ENCODE measurements around the gene CLIP4.

CLIP4 gene

GRCh38 chr2:29072971-29073725 lies 42.1 kb upstream of the CLIP4 start:
- Histone ChIP-seq H3K4me1 (ENCODE audit: control insufficient read depth, insufficient read depth, low read depth, low read length) (no peaks in the 10 kb centered on the region), H4K8ac (ENCODE audit: low read length) (no peak overlapping the region), H3K27me3 (ENCODE audit: control insufficient read depth in 1 of 2, insufficient read depth in 1 of 2, low read length in 2 of 2) (peaks cover 4 to 19% of the 10 kb centered on the region in 2 experiments), H2BK120ac (ENCODE audit: low read depth, low read length) (no peak overlapping the region), H2BK5ac (ENCODE audit: low read depth, low read length, poor library complexity, severe bottlenecking) (no peak overlapping the region), H3K18ac (ENCODE audit: low read depth in 1 of 2, low read length in 2 of 2) (no peak overlapping the region), H2AK5ac (ENCODE audit: low read length, severe bottlenecking) (no peak overlapping the region), H3K9ac (ENCODE audit: low read length) (no peak overlapping the region), H3K4ac (ENCODE audit: low read depth in 1 of 2, low read length in 2 of 2) (no peak overlapping the region), H3K4me3 (ENCODE audit: insufficient read depth in 1 of 2, low read depth in 1 of 2, low read length in 2 of 2) (no peak overlapping the region), H2AFZ (ENCODE audit: low read depth, low read length) (no peak overlapping the region), H3K79me1 (replicated peaks; ENCODE audit: low read length, poor library complexity, severe bottlenecking) (no peaks in the 10 kb centered on the region), H2BK15ac (ENCODE audit: low read depth, poor library complexity, severe bottlenecking) (no peak overlapping the region), H2BK12ac (ENCODE audit: low read length in 2 of 2) (no peak overlapping the region), H3K23ac (ENCODE audit: low read length in 2 of 2) (no peak overlapping the region), H4K91ac (ENCODE audit: low read length) (no peak overlapping the region), H3K4me2 (ENCODE audit: low read length, poor library complexity, severe bottlenecking) (no peak overlapping the region), H3K36me3 (ENCODE audit: control insufficient read depth in 1 of 2, insufficient read depth in 2 of 2, low read depth in 1 of 2, low read length in 2 of 2) (no peaks in the 10 kb centered on the region), H3K14ac (ENCODE audit: low read length in 2 of 2) (peak overlapping the region in 1 of 2 experiments; percentile 62), H3K9me3 (ENCODE audit: control insufficient read depth, low read length) (no peaks in the 10 kb centered on the region), H3K27ac (ENCODE audit: low read length, poor library complexity, severe bottlenecking) (no peak overlapping the region)
- no peak for DNase-seq
- WGBS = 87% methylated on average over 12 of the region's 12 CpGs

- Histone ChIP-seq H2BK5ac (ENCODE audit: low read depth, low read length, poor library complexity, severe bottlenecking) (no peak overlapping the region), H3K79me1 (replicated peaks; ENCODE audit: low read length, poor library complexity, severe bottlenecking) (no peaks in the 10 kb centered on the region), H2BK120ac (ENCODE audit: low read depth, low read length) (no peak overlapping the region), H3K36me3 (ENCODE audit: control insufficient read depth in 1 of 2, insufficient read depth in 2 of 2, low read depth in 1 of 2, low read length in 2 of 2) (no peaks in the 10 kb centered on the region), H2AK5ac (ENCODE audit: low read length, severe bottlenecking) (no peak overlapping the region), H4K8ac (ENCODE audit: low read length) (no peak overlapping the region), H3K18ac (ENCODE audit: low read depth in 1 of 2, low read length in 2 of 2) (no peak overlapping the region), H3K9me3 (ENCODE audit: control insufficient read depth, low read length) (no peaks in the 10 kb centered on the region), H3K9ac (ENCODE audit: low read length) (no peak overlapping the region), H2BK12ac (ENCODE audit: low read length in 2 of 2) (no peak overlapping the region), H3K14ac (ENCODE audit: low read length in 2 of 2) (no peak overlapping the region), H3K4me2 (ENCODE audit: low read length, poor library complexity, severe bottlenecking) (no peak overlapping the region), H3K4me3 (ENCODE audit: insufficient read depth in 1 of 2, low read depth in 1 of 2, low read length in 2 of 2) (no peak overlapping the region), H3K4me1 (ENCODE audit: control insufficient read depth, insufficient read depth, low read depth, low read length) (no peaks in the 10 kb centered on the region), H2AFZ (ENCODE audit: low read depth, low read length) (no peak overlapping the region), H3K4ac (ENCODE audit: low read depth in 1 of 2, low read length in 2 of 2) (no peak overlapping the region), H2BK15ac (ENCODE audit: low read depth, poor library complexity, severe bottlenecking) (no peak overlapping the region), H3K23ac (ENCODE audit: low read length in 2 of 2) (no peak overlapping the region), H3K27me3 (ENCODE audit: control insufficient read depth in 1 of 2, insufficient read depth in 1 of 2, low read length in 2 of 2) (peaks cover 4 to 19% of the 10 kb centered on the region in 2 experiments), H3K27ac (ENCODE audit: low read length, poor library complexity, severe bottlenecking) (no peak overlapping the region), H4K91ac (ENCODE audit: low read length) (no peak overlapping the region)
- 88% methylated on average over 4 of the region's 4 CpGs for WGBS
- DNase-seq = no peak
These were observed 41.3 kb upstream of the CLIP4 start for GRCh38 chr2:29073933-29074332.

- peaks cover 5% of the 10 kb centered on the region for H3K9me3 ChIP-seq (ENCODE audit: control insufficient read depth, low read length)
- H3K36me3 ChIP-seq (ENCODE audit: control insufficient read depth in 1 of 2, insufficient read depth in 2 of 2, low read depth in 1 of 2, low read length in 2 of 2) = no peaks in the 10 kb centered on the region
- DNase-seq = no peak
- H3K4ac ChIP-seq (ENCODE audit: low read depth in 1 of 2, low read length in 2 of 2) = no peak within 1 kb of the TSS
- H3K14ac ChIP-seq (ENCODE audit: low read length in 2 of 2) = no peak within 1 kb of the TSS
- no peak within 1 kb of the TSS for H2BK120ac ChIP-seq (ENCODE audit: low read depth, low read length)
- H2BK5ac ChIP-seq (ENCODE audit: low read depth, low read length, poor library complexity, severe bottlenecking) = no peak within 1 kb of the TSS
- H4K8ac ChIP-seq (ENCODE audit: low read length) = no peak within 1 kb of the TSS
- peaks cover 4 to 19% of the 10 kb centered on the region in 2 experiments for H3K27me3 ChIP-seq (ENCODE audit: control insufficient read depth in 1 of 2, insufficient read depth in 1 of 2, low read length in 2 of 2)
- no peak within 1 kb of the TSS for H2AK5ac ChIP-seq (ENCODE audit: low read length, severe bottlenecking)
- H2BK12ac ChIP-seq (ENCODE audit: low read length in 2 of 2) = no peak within 1 kb of the TSS
- no peak within 1 kb of the TSS for H4K91ac ChIP-seq (ENCODE audit: low read length)
- H3K23ac ChIP-seq (ENCODE audit: low read length in 2 of 2) = no peak within 1 kb of the TSS
- H3K9ac ChIP-seq (ENCODE audit: low read length) = no peak within 1 kb of the TSS
- H3K4me2 ChIP-seq (ENCODE audit: low read length, poor library complexity, severe bottlenecking) = no peak within 1 kb of the TSS
- no peak within 1 kb of the TSS for H3K18ac ChIP-seq (ENCODE audit: low read depth in 1 of 2, low read length in 2 of 2)
- no peak within 1 kb of the TSS for H2BK15ac ChIP-seq (ENCODE audit: low read depth, poor library complexity, severe bottlenecking)
- no peak within 1 kb of the TSS for H3K27ac ChIP-seq (ENCODE audit: low read length, poor library complexity, severe bottlenecking)
- no peak within 1 kb of the TSS for H2AFZ ChIP-seq (ENCODE audit: low read depth, low read length)
- 91% methylated on average over 8 of the region's 8 CpGs for WGBS
- H3K4me1 ChIP-seq (ENCODE audit: control insufficient read depth, insufficient read depth, low read depth, low read length) = no peaks in the 10 kb centered on the region
- no peak within 1 kb of the TSS for H3K4me3 ChIP-seq (ENCODE audit: insufficient read depth in 1 of 2, low read depth in 1 of 2, low read length in 2 of 2)
- no peaks in the 10 kb centered on the region for H3K79me1 ChIP-seq (replicated peaks; ENCODE audit: low read length, poor library complexity, severe bottlenecking)
These were observed 40.8 kb upstream of the CLIP4 start, which contains the start of gene PCARE for GRCh38 chr2:29074411-29074810. Gene PCARE, minus strand, starts transcription at chr2:29074523. Its CDS starts 262 bp downstream, at chr2:29074261.

- H2BK120ac ChIP-seq (ENCODE audit: low read depth, low read length) = no peak overlapping the region
- H3K79me1 ChIP-seq (replicated peaks; ENCODE audit: low read length, poor library complexity, severe bottlenecking) = no peaks in the 10 kb centered on the region
- H3K23ac ChIP-seq (ENCODE audit: low read length in 2 of 2) = no peak overlapping the region
- no peak overlapping the region for H3K4me3 ChIP-seq (ENCODE audit: insufficient read depth in 1 of 2, low read depth in 1 of 2, low read length in 2 of 2)
- no peak overlapping the region for H3K14ac ChIP-seq (ENCODE audit: low read length in 2 of 2)
- no peak overlapping the region for H2BK5ac ChIP-seq (ENCODE audit: low read depth, low read length, poor library complexity, severe bottlenecking)
- no peak overlapping the region for H2AFZ ChIP-seq (ENCODE audit: low read depth, low read length)
- H3K27ac ChIP-seq (ENCODE audit: low read length, poor library complexity, severe bottlenecking) = no peak overlapping the region
- no peak overlapping the region for H3K18ac ChIP-seq (ENCODE audit: low read depth in 1 of 2, low read length in 2 of 2)
- peaks cover 2% of the 10 kb centered on the region for H3K4me1 ChIP-seq (ENCODE audit: control insufficient read depth, insufficient read depth, low read depth, low read length)
- H2BK15ac ChIP-seq (ENCODE audit: low read depth, poor library complexity, severe bottlenecking) = no peak overlapping the region
- no peak overlapping the region for H2BK12ac ChIP-seq (ENCODE audit: low read length in 2 of 2)
- no peak overlapping the region for H4K8ac ChIP-seq (ENCODE audit: low read length)
- H3K9me3 ChIP-seq (ENCODE audit: control insufficient read depth, low read length) = peaks cover 9% of the 10 kb centered on the region
- H3K9ac ChIP-seq (ENCODE audit: low read length) = no peak overlapping the region
- H3K27me3 ChIP-seq (ENCODE audit: control insufficient read depth in 1 of 2, insufficient read depth in 1 of 2, low read length in 2 of 2) = peaks cover 4 to 19% of the 10 kb centered on the region in 2 experiments
- WGBS = 80% methylated on average over 13 of the region's 14 CpGs
- no peak overlapping the region for H2AK5ac ChIP-seq (ENCODE audit: low read length, severe bottlenecking)
- no peaks in the 10 kb centered on the region for H3K36me3 ChIP-seq (ENCODE audit: control insufficient read depth in 1 of 2, insufficient read depth in 2 of 2, low read depth in 1 of 2, low read length in 2 of 2)
- no peak overlapping the region for H4K91ac ChIP-seq (ENCODE audit: low read length)
- no peak overlapping the region for H3K4ac ChIP-seq (ENCODE audit: low read depth in 1 of 2, low read length in 2 of 2)
- H3K4me2 ChIP-seq (ENCODE audit: low read length, poor library complexity, severe bottlenecking) = no peak overlapping the region
- no peak for DNase-seq
These were observed 39.1 kb upstream of the CLIP4 start for GRCh38 chr2:29075894-29076705.
